NCI-H2196 treated with DMSO at 0.1 percent for 48 hours (cell line): Measurements from ENCODE around the gene KMO.

Source experiments
- DNase-seq: peaks from one replicate; lab custom pipeline; 2025; ENCODE audit not compliant: unreplicated experiment; lab: John Stamatoyannopoulos, UW

The KMO gene

DNA sequence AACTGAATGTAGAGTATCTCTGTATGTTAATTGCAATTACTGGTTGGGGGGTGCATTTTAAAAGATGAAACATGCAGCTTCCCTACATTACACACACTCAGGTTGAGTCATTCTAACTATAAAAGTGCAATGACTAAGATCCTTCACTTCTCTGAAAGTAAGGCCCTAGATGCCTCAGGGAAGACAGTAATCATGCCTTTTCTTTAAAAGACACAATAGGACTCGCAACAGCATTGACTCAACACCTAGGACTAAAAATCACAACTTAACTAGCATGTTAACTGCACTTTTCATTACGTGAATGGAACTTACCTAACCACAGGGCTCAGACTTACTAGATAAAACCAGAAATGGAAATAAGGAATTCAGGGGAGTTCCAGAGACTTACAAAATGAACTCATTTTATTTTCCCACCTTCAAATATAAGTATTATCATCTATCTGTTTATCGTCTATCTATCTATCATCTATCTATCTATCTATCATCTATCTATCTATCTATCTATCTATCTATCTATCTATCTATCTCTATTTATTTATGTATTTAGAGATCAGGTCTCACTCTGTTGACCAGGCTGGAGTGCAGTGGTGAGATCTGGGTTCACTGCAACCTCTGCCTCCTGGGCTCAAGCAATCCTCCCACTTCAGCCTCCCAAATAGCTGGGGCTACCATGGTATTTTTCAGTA is 60.2 kb downstream of the KMO start:
- DNase-seq = no peak

DNA sequence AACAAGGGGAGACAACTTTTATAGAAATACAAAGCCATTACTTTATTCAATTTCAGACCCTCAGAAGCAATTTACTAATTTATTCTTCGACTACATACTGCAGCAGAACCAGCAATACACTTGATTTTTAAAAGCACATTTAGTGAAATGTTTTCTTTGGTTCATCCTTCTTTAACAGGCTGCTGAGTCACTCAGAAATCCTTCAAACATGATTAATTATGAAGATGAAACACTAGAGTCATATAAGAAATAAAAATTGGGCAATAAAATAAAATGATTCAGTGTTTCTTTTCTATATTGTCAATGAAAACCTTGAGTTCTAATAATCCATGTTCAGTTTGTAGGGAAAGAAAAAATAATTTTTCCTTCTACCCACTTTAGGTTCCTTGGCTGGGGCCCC is 61.0 kb downstream of the KMO start:
- DNase-seq = no peak

DNA sequence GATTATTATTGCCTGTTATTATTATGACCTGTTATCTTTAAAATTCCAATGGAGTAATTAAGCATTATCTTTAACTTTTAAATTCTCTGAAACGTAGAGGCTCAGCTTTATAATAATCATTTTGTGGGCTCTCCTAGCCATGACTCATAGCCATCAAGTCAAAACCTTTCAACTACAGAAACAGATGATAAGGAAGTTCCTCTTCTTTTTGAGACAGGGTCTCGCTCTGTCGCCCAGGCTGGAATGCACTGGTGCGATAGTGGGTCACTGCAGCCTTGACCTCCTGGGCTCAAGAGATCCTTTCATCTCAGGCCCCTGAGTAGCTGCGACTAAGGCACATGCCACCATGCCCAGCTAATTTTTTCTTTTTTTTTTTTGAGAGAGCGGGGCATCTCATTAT is 64.5 kb downstream of the KMO start:
- DNase-seq = no peak

DNA sequence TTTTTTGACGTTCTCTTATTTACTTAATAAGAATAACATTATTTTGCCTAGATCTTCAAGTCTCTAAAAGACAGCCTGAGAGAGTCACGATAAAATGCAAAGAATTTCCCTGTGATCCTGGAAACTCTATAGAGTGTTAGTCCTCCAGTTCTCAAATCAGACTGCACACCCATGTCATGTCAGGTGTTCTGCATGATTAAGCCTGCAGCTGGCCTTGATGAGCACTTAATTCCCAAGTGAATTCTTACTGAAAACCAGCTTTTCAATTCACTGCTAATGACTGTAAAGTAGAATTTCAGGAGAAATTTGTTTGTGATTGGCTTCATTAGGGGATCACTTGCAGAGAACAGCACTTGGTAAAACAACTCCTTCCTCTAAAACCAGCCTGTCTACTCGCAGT is 66.1 kb downstream of the KMO start:
- DNase-seq = no peak

DNA sequence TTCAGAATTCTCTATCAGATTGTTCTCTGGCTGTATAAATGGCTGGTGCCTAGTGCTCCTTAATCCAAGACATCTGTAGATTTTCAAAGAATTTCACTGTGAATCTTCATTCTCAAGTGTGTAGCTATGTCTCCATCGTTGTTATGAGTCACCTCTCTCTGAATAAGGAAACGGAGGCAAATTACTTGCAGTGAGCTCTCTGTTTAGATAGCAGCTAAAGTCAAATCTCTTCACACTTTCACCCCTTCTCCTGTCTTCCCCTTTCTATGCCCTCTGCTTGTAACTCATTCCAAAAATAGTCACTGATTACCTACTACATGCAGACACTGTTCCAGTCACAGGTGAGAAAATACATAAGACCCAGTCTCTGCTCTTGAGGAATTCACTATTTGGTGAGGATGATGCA is 68.3 kb downstream of the KMO start:
- DNase-seq = no peak

DNA sequence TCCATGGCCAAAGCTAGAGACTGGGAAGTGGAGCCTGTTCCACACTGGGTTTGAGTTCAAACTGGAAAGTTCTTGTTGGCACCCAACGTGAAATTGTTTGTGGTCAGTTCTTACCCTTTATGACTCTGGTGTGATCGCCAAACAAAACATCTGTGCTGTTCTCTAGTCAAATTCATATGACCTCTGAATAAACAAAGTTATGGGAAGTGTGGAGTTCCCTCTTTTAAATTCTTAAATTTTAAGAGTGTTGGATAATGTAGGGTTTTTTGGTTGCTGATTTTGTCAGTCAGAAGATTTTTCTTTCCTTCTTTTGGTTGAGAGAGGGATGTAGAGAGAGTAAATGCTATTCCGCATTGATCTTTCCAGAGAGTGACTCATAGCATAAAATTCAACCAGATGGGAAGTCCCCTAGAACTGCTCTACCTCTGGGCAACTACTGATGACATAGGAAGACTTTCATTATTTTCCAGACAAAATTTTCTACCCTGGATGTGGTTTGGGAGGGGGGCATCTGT is 71.6 kb downstream of the KMO start:
- DNase-seq = no peak

DNA sequence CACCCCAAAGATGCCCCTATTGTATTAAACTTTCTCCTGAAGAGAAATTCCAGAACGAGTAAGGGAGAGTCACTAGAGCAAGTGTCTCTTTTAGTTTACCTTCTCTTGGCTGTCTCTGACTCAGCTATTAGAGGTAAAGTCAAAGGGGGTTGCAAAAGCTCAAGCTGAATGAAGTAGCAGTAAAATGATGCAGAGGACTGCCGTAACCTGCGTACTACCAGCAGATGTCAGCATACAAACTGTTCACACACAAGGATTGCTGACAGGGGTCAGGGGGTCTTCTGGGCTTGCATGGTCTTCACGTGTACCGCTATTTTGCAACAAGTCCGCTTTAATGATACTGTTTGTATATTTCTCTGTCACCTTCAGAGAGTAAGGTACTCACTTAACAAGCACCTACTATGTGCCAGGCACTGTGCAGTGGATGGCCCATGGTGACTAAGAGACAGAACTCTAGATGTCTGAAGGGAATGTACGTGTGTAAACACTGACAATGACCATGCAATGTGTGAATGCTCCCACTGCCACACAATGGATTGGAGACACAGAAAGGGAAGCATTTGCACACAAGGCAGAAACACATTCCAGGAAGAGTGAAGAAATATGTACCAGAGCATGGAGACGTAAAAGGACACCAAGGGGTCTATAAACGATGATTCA is 73.1 kb downstream of the KMO start:
- no peak for DNase-seq

DNA sequence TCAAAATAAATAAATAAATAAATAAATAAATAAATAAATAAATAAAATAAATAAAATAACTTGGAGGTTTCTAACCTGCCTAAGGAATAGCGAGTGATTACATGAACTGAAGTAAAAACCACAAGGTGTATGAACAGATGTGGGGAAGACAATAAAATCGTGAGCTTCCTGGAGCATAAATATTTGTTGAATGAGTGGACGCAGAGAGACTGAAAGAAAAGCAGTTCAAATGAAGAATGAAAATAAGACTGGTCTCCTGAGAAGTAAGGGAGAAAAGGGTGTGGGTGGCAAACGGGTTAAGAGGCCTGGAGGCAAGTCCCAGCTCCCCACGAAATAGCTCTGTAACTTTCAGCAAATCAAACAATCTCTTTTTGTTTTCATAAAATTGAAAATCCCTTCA is 74.4 kb downstream of the KMO start:
- no peak for DNase-seq

DNA sequence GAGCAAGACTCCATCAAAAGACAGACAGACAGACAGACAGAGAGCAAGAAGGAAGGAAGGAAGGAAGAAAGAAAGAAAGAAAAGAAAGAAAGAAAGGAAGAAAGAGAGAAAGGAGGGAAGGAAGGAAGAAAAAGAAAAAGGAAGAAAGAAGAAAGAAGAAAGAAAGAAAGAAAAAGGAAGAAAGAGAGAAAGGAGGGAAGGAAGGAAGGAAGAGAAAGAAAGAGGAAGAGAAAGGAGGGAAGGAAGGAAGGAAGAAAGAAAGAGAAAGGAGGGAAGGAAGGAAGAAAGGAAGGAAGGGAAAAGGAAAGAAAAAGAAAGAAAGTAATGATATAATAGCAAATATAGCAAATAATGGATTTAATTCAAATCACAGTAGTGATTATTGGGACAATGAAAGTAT is 75.3 kb downstream of the KMO start:
- no peak for DNase-seq

DNA sequence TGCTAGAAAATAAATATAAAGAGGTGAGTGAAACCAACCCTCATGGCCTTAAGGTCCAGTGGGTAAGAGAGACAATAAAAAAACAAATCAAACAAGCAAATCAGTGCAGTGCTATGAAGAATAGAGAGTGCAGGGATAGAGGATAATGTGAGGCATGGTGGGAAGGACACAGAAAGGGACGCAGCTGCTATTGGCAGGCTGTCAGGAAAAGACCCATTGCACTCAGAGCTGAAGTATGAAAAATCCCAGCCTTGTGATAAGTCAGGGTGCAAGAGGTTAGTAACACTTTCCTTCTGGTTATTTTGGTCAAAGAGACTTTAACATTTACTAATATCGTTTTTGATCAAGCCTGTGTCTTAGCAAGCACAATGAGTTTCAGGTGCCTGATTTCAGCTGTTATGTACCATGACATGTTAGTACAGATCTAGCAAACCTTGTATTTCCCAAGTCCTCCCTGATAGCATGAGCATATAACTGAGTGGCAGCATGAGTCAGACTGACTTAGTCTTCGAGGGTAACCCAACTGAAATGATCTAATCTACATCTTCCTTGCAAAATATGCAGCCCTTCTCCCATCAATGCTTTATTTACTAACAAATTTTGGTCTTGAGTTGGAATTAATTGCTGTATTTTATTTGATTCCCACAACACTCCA is 76.3 kb downstream of the KMO start:
- no peak for DNase-seq

DNA sequence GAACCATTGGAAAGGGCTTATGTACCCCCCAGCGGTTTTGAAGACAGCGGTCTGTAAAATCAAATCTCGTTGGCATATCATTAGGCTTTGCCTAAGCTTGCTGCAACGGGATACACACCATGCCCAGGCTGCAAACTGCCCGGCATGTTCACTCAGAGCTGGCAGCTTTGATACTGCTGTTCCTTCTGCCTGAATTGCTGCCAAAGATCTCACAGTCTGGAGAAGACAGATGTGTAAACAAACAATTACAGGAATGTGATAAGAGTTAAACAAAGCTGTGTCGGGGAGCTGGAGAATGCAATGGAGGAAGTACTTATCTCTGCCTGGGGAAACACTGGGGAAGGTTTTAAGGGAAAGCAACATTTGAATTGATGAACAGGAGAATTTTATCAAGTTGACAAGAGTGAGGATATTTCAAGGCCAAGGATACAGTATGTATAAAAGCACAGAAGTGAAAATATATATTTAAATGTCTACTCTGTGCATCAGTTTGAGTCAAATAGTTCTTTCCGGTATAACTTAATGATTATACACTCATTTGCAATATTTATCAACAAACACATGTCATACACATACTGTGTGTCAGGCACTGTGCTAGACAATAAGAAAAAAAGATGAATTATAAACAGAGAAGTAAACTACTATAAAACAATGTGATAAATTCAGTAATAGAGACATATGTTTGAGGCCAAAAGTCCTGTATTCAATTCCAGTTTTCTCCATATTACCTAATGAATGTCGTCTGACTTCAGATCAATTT is 78.1 kb downstream of the KMO start:
- DNase-seq = peak; percentile 29

DNA sequence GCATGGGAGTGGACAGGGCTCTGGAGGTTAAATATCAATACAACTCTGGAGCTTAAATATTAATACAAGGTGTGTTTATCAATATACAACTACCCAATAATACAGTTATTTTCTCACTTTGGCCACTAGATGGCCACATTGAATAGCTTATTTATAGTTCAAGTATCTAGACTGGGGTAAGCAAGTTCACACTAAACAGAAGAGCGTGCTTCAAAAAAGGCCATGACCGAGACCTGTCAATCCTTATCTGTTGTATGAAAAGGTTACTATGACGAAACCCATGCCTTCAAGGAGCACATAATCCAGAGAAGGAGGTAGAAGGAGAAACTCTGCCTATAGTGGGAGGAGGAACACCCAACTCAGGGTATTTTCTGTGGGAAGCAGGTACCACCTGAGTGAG is 78.9 kb downstream of the KMO start:
- no peak for DNase-seq

DNA sequence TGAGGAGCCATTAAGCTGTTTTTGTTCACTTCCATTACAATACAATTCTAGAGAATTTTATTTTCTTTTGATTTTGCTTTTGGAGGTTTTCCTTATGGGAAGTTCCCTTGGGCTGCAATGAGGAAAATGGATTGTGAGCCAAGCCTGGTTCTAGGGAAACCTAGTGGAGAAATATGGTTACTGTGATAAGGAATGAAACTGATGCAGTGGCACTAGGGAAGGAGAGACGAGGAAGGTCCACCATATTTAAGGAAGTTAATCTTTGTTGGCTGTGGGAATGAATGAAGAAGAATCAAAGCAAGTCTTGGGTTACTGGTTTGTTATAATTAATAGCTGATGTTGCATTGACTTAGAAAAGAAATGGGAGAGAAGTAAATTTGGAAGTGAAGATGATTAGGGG is 79.6 kb downstream of the KMO start:
- no peak for DNase-seq

DNA sequence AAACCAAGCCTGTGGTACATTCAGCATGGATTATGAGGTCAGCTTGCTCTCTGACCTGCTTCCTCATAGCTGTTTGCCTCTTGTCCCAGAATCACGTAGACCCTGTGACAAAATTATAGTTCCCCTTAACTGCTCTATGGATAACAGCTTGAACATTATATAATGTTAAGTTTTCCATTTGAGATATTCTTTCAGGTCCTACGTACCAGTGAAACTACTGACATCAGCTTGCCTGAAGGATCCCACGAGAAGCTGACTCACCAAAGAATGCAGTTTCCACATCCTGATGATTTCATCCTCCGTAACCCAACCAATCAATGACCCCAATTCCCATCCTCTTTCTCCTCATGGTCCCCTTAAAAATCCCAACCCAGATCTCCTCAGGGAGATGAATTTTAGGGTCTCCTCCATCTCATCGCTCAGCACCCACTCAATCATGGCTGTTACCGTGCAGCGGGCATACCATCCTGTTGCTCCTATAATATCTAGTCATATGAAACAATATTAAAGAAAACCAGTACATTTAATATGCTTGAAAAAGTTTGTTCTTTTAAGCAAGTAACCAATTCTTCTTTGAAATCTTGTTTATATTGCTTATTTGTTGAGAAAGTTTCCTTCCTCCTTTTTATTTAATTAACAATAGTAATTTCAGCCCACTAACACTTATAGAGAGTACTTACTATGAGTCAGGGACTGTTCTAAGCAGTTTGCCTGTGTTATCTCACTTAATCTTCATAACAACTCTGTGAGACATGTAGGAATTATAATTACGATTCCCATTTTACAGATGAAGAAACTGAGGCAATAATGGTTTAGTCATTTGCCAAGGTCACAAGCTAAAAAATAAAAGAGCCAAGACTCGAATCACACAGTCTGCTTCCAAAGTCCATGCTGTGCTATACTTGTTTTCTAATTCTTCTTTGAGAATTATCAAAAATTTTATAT is 80.6 kb downstream of the KMO start:
- no peak for DNase-seq

DNA sequence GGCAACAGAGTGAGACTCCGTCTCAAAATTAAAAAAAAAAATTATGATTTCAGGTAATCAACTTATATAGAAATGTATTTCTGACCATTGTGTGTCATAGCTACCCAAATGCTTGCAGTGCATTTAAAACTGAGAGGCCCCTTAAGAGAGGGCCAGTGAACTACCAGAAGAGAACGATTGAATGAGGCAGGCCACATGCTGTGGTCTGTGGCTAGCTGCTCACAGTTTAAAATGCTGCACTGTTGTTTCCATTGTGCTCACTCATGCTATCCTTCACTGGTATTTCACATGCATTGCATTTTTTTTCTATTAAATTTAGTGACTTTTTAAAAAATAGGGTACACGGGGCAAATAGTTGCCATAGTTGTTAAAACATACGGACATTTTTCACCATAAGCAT is 82.0 kb downstream of the KMO start:
- no peak for DNase-seq

DNA sequence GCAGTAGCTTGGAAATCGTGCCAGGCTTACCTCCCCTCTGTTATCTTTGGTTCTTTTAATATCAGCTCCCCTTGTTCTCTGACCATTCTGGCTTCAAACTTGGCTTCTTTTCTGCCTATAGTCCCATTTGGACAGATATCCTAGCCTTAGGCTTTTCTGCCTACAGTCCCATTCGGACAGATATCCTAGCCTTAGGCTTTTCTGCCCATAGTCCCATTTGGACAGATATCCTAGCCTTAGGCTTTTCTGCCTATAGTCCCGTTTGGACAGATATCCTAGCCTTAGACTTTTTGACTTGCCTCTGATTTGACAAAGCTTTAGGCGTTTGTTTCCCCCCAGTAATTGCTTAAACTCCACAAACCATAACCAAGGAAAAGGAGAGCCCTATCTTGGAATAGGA is 82.4 kb downstream of the KMO start:
- DNase-seq = no peak

DNA sequence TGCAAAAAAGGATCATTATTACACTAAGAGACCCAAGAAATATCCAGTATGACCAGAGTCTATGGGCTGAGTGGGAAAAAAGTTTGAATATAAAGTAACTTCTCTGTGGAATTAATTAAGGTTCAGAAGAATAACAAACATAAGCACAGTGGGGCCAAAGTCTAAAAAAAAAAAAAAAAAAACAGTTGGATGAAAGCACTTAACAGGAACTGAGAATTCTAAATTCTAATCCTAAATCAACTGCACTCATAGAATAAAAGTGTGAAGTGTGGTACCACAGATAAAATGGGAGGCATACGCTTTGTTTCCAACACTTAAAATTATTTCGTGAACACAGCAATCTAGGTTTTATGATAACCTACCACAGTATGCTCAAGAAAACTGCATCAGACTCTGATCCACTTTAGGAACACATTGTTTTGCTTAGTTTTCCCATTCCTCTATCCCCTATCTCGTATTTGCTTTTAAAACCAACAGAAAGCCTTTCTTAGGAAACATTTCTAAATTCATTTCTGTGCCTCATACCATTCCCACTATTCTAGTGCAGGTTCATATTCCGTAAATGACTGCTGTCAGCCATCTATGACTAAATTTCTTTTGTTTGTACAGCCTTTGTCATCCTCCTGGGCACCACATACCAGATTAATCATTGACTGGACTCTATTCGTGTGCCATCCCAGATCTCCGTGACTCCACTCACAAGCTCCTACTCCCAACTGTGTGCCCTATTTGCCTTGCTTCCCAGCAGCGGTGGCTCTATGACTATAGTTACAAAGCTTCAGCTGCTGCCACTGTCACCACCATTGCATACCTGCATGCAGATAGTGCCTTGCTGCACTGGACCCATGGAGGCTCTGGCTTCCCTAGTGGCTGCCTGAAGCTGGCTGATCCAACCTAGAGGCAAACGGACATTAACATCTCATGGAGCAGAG is 83.1 kb downstream of the KMO start:
- DNase-seq = no peak

DNA sequence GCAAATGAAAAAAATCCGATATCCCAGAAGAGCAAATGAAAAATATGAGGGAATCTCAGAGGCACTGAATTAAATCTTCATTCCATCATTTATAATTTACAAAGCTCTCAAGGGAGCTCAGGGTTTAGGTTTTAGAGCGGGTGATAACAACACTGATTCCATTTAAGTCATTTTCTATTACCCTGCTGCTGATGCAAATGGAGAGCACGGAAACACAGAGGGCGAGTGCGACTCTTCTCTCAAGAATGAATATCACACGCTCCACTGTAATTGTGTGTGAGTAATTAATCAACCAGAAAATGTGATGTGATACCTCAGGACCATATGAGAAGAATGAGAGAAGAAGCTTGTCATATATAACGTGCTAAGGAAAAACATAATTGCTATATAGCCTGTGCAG is 85.2 kb downstream of the KMO start:
- no peak for DNase-seq

DNA sequence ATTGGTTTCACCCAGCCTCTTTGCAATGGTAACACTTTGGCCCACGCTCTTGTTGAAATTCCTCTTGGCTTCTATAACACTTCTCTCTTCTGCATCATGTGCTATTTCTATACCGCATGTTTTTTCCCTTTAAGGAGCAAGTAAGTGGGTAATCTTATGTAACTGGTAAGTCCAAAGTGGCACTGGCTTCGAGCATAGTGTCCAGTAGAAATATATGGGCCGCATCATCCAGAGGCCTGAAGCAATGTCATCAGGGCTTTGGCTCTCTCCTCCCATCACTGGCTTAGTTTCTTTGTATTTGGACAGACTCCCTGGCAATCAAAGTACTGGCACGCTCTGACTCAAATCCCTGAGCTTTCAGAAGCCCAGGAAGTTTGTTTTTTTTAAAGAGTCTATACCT is 90.5 kb downstream of the KMO start:
- no peak for DNase-seq
